Testis (tissue), 3 donors: Measurements from ENCODE around the gene KLRF1. TPM values are rescaled to one million over a fixed set of nuclear protein-coding genes. Genes with fewer than 3 reads are reported as not detected.

Experiments
- DNase-seq: peaks from one replicate; pipeline ENCODE4 v3.0.0-alpha.2; 2019
- H3K27ac ChIP-seq, 2 donors: fragments of 200-600 bp; sonication (generic); one replicate each; pipeline ENCODE4 v1.5.1; 2019
- H3K27me3 ChIP-seq: fragments of 200-600 bp; sonication (generic); one replicate; pipeline ENCODE4 v1.5.1; 2019
- H3K36me3 ChIP-seq: fragments of 200-600 bp; sonication (generic); one replicate; pipeline ENCODE4 v1.5.1; 2017; ENCODE audit warnings: low read depth; ENCODE audit errors: missing control alignments
- H3K4me1 ChIP-seq: fragments of 200-600 bp; sonication (generic); one replicate; pipeline ENCODE4 v1.5.1; 2019
- H3K4me3 ChIP-seq, 2 donors: fragments of 200-600 bp; sonication (generic); one replicate each; pipeline ENCODE4 v1.5.1; 2017 to 2019
- H3K9me3 ChIP-seq: fragments of 200-600 bp; sonication (generic); one replicate; pipeline ENCODE4 v1.5.1; 2017
- CTCF ChIP-seq, 3 experiments: fragments of 450-650 bp in 2 of 3; fragments of 200-600 bp in 1 of 3; sonication (generic) in 1 of 3; IDR thresholded peaks; one replicate each; pipeline ENCODE4 v1.5.1; 2016 to 2019; ENCODE audit warnings: antibody characterized with exemption in 3 of 3, mild to moderate bottlenecking in 2 of 3, moderate library complexity in 1 of 3
- POLR2A ChIP-seq: fragments of 450-650 bp; IDR thresholded peaks from one replicate; pipeline ENCODE4 v1.6.1; 2017; ENCODE audit warnings: antibody characterized with exemption, mild to moderate bottlenecking, moderate library complexity
- WGBS, 2 donors: methylation state at CpG; one replicate each; pipeline ENCODE4 v1.1.5; 2018; 5-methylcytosine and 5-hydroxymethylcytosine counted together
- intact Hi-C: fragments of 100-400 bp; cut with DNase I; formaldehyde crosslinking; loops from one replicate; pipeline ENCODE4 v1.15.1; 2023; ENCODE audit warnings: low total_unique reads
- polyA plus RNA-seq: library from polyadenylated mRNA; stranded (reverse); fragments of 350-450 nt; fragmentation: Illumina TruSeq; extraction: RNeasy Lipid Tissue Mini Kit (QIAGEN cat#74804); gene quantifications from one replicate; pipeline ENCODE4 v1.2.3, GENCODE V29; 2014; ENCODE audit warnings: low read depth, low replicate concordance; ENCODE audit not compliant: insufficient read depth
- total RNA-seq, 2 donors: library from RNA; depleted of rRNA; stranded (reverse); fragments of >200 nt; gene quantifications; one replicate each; pipeline ENCODE4 v1.2.3, GENCODE V29; 2016

The KLRF1 gene
- total and polyA plus RNA-seq, 3 donors from 2014 or later, result 0.43 to 1.2 (median 1.0) TPM

DNA sequence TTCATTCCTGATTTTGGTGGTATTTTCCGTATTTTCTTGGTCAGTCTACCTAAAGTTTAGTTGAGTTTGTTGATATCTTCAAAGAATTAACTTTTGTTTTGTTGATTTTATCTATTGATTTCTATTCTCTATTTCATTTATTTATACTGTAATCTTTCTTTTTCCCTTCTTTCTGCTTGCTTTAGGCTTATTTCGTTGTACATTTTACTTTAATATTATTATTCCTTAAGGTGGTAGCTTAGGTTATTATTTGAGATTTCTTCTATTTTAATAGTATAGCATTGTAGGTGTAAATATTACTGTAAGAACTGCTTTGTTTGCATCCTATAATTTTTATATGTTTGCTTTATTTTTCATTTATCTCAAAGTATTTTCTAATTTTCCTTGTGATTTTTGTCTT lies 21.4 kb upstream of the KLRF1 start:
- Histone ChIP-seq H3K9me3 (no peaks in the 10 kb centered on the region), H3K4me3 (no peak overlapping the region), H3K4me1 (no peaks in the 10 kb centered on the region), H3K36me3 (no peaks in the 10 kb centered on the region), H3K27ac (no peak overlapping the region), H3K27me3 (no peaks in the 10 kb centered on the region)
- DNase-seq, result no peak
- intact Hi-C loops, result no loop called here
- WGBS, 2 donors, result 94 to 99% methylated on average over 2 of the region's 2 CpGs
- no peak for TF ChIP-seq CTCF (IDR thresholded peaks at IDR 0.05)
- TF ChIP-seq POLR2A, result no peak

DNA sequence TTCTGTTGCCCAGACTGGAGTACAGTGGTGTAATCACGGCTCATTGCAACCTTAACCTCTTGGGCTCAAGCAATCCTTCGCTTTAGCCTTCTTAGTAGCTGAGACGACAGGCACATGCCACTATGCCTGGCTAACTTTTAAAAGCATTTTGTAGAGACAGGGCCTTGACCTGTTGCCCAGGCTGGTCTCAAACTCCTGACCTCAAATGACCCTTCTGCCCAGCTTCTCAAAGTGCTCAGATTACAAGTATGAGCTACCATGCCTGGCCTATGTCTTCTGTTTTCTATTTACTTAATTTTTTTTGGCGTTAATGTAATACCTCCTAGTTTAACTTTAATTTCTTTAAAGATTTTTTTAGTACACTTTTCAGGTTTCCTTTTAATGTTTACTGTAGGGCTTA lies 20.6 kb upstream of the KLRF1 start:
- no peaks in the 10 kb centered on the region for H3K36me3 ChIP-seq
- H3K27me3 ChIP-seq, result no peaks in the 10 kb centered on the region
- intact Hi-C loops, result no loop called here
- H3K4me1 ChIP-seq, result no peaks in the 10 kb centered on the region
- no peak for DNase-seq
- no peak overlapping the region for H3K27ac ChIP-seq
- 75 to 84% methylated on average over 4 of the region's 4 CpGs for WGBS, 2 donors
- no peaks in the 10 kb centered on the region for H3K9me3 ChIP-seq
- TF ChIP-seq POLR2A (no peak), CTCF (IDR thresholded peaks at IDR 0.05) (no peak)
- no peak overlapping the region for H3K4me3 ChIP-seq

- Histone ChIP-seq H3K4me1 (no peaks in the 10 kb centered on the region), H3K27ac (no peak overlapping the region), H3K4me3 (no peak overlapping the region), H3K36me3 (no peaks in the 10 kb centered on the region), H3K9me3 (no peaks in the 10 kb centered on the region), H3K27me3 (no peaks in the 10 kb centered on the region)
- intact Hi-C loops, result no loop called here
- TF ChIP-seq POLR2A, result no peak
- TF ChIP-seq CTCF (IDR thresholded peaks at IDR 0.05), result no peak
- DNase-seq, result no peak
- WGBS, 2 donors, result 68 to 75% methylated on average over 3 of the region's 3 CpGs
Observed at GRCh38 chr12:9808504-9808903, 18.8 kb upstream of the KLRF1 start.

DNA sequence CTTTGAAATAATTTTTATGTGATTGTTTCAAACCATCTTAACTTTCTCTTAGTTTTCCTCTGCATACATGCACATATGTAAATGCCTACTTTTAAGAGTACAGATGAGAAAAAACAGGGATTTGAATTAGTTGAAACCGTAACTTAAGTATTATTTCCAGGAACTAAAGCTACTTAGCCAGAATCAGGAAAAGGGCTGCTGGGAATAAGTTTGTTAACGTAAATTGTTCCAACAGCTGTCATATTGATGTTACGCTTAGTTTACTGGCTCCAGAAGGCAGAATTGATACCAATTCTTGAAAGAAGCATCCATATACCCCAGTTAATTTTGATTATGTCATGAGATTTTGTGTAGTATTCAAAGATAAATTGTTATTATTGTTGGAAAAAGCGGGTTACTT lies 17.9 kb upstream of the KLRF1 start:
- intact Hi-C loops, result no loop called here
- H3K36me3 ChIP-seq, result no peaks in the 10 kb centered on the region
- no peak for DNase-seq
- H3K4me1 ChIP-seq, result no peaks in the 10 kb centered on the region
- 87 to 90% methylated on average over 4 of the region's 4 CpGs for WGBS, 2 donors
- no peak overlapping the region for H3K4me3 ChIP-seq
- TF ChIP-seq POLR2A (no peak), CTCF (IDR thresholded peaks at IDR 0.05) (no peak)
- no peak overlapping the region for H3K27ac ChIP-seq
- H3K9me3 ChIP-seq, result no peaks in the 10 kb centered on the region
- H3K27me3 ChIP-seq, result no peaks in the 10 kb centered on the region

- TF ChIP-seq CTCF (IDR thresholded peaks at IDR 0.05) (no peak), POLR2A (no peak)
- Histone ChIP-seq H3K27me3 (no peaks in the 10 kb centered on the region), H3K36me3 (no peaks in the 10 kb centered on the region), H3K4me3 (no peak overlapping the region), H3K9me3 (no peaks in the 10 kb centered on the region), H3K27ac (no peak overlapping the region), H3K4me1 (no peaks in the 10 kb centered on the region)
- DNase-seq, result no peak
- intact Hi-C loops, result no loop called here
Observed at GRCh38 chr12:9809866-9810265, 17.4 kb upstream of the KLRF1 start.
